ENCODE measurements around the gene CENPX.

CENPX gene

DNA sequence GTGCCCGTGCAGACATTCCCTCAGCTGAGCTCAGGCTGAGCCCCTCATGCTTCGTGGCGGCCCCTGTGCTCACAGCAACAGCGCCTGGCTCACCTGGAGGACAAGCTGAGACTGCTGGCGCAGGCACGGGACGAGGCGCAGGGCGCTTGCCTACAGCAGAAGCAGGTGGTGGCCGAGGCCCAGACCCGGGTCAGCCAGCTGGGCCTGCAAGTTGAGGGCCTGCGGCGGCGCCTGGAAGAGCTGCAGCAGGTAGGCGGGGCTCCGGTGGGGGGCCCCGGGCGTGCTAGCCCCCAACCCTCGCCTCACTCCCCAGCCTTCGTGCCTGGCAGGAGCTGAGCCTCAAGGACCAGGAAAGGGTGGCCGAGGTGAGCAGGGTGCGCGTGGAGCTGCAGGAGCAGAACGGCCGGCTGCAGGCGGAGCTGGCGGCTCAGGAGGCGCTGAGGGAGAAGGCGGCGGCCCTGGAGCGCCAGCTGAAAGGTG, 7.4 kb upstream of the CENPX start:
- no peak for DNase-seq (ENCODE audit: low read depth)
- no peak overlapping the region for H3K4me3 ChIP-seq (ENCODE audit: control insufficient read depth, low read depth, low read length)
- TF ChIP-seq CTCF (conservative IDR thresholded peaks at IDR 0.05; ENCODE audit: control insufficient read depth, insufficient read depth, low read depth, low read length), result no peak

DNA sequence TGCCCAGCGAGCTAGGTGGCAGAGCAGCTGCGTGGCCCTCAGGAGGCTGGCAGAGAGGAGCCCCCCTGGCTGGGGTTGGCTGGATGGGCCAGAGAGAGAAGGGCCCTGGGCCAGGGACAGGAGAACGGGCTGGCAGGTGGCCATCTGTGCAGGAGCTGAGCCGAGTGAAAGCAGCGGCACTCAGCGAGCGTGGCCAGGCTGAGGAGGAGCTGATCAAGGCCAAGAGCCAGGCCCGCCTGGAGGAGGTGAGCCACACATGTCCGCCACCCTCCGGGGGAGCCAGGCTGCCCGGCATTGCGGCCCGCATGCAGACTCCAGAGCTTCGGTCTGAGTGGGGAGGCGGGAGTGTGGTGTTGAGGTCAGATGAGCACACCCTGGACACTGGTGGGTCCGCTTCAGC, 6.7 kb upstream of the CENPX start:
- no peak for DNase-seq (ENCODE audit: low read depth)
- TF ChIP-seq CTCF (conservative IDR thresholded peaks at IDR 0.05; ENCODE audit: control insufficient read depth, insufficient read depth, low read depth, low read length), result no peak
- H3K4me3 ChIP-seq (ENCODE audit: control insufficient read depth, low read depth, low read length), result no peak overlapping the region

- H3K4me3 ChIP-seq (ENCODE audit: control insufficient read depth, low read depth, low read length), result no peak overlapping the region
- DNase-seq (ENCODE audit: low read depth), result no peak
- TF ChIP-seq CTCF (conservative IDR thresholded peaks at IDR 0.05; ENCODE audit: control insufficient read depth, insufficient read depth, low read depth, low read length), result no peak
Measured at GRCh38 chr17:82028966-82029365, 6.3 kb upstream of the CENPX start.

- no peak overlapping the region for H3K4me3 ChIP-seq (ENCODE audit: control insufficient read depth, low read depth, low read length)
- no peak for DNase-seq (ENCODE audit: low read depth)
- no peak for TF ChIP-seq CTCF (conservative IDR thresholded peaks at IDR 0.05; ENCODE audit: control insufficient read depth, insufficient read depth, low read depth, low read length)
Measured at GRCh38 chr17:82028246-82028645, 5.6 kb upstream of the CENPX start.

DNA sequence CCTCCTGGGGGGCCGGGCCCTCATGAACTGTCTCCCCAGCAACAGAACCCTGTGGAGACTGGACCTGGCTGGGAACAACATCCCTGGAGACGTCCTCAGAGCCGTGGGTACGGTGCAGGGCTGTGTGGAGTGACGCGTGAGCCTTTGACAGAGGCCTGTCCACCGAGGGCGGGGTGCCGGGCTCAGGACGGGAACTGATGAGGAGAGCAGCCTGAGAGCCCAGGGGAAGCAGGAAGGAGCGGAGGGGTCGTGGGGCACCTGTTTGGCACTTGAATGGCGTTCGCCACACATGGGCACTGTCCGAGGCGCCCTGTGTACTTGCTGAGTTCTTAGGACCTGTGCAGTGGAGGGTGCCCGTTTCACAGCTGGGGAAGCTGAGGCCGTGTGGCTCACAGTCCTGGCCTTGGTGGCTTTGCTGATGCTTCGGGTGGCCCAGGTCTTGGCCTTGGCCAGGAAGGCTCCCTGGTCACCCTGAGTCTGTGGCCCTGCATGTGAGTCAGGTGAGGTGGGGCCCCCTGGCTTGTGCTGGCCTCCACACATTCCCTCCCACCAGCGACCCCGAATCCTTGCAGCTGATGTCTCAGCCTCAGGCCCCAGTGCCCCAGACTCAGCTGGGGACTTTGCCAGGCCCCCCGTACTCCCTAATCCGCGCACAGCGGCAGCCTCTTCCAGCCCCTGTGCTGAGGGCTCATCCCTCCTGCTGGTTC, 2.9 kb upstream of the CENPX start:
- no peak for DNase-seq (ENCODE audit: low read depth)
- TF ChIP-seq CTCF (conservative IDR thresholded peaks at IDR 0.05; ENCODE audit: control insufficient read depth, insufficient read depth, low read depth, low read length), result no peak
- no peak overlapping the region for H3K4me3 ChIP-seq (ENCODE audit: control insufficient read depth, low read depth, low read length)

GRCh38 chr17:82024859-82025258, 2.2 kb upstream of the CENPX start:
- no peak overlapping the region for H3K4me3 ChIP-seq (ENCODE audit: control insufficient read depth, low read depth, low read length)
- no peak for DNase-seq (ENCODE audit: low read depth)
- TF ChIP-seq CTCF (conservative IDR thresholded peaks at IDR 0.05; ENCODE audit: control insufficient read depth, insufficient read depth, low read depth, low read length), result no peak
